T-helper 22 cell (primary cell): ENCODE results near the gene NPIPB8.
"Not testable (repeated sequence)": the region's sequence is repeated elsewhere in the genome, so short reads cannot be mapped to it uniquely, and the experiment has no call there.

Source experiments
- DNase-seq: peaks from one replicate; pipeline ENCODE4 v3.0.0-alpha.2; 2020; ENCODE audit warnings: low read depth

Gene NPIPB8

GRCh38 chr16:28636093-28636823 lies 1.6 kb upstream of the NPIPB8 start:
- DNase-seq: not testable (repeated sequence)

- DNase-seq: not testable (repeated sequence)
Observed at GRCh38 chr16:28638359-28638758, 494 bp downstream of the NPIPB8 start.

GRCh38 chr16:28639959-28640358 lies 2.1 kb downstream of the NPIPB8 start:
- DNase-seq: not testable (repeated sequence)

GRCh38 chr16:28666264-28666663 lies 28.4 kb downstream of the NPIPB8 start:
- not testable (repeated sequence) for DNase-seq

- DNase-seq: not testable (repeated sequence)
Observed at GRCh38 chr16:28667480-28667879, 29.6 kb downstream of the NPIPB8 start.

- DNase-seq: not testable (repeated sequence)
Observed at GRCh38 chr16:28668199-28668598, 30.3 kb downstream of the NPIPB8 start.

GRCh38 chr16:28688327-28688952 lies 50.6 kb downstream of the NPIPB8 start:
- DNase-seq: not testable (repeated sequence)

GRCh38 chr16:28689425-28689824 lies 51.6 kb downstream of the NPIPB8 start:
- not testable (repeated sequence) for DNase-seq

- DNase-seq: not testable (repeated sequence)
Observed at GRCh38 chr16:28691722-28692121, 53.9 kb downstream of the NPIPB8 start.

GRCh38 chr16:28693257-28693950 lies 55.5 kb downstream of the NPIPB8 start:
- not testable (repeated sequence) for DNase-seq

- DNase-seq: not testable (repeated sequence)
Observed at GRCh38 chr16:28699792-28700191, 61.9 kb downstream of the NPIPB8 start.

- DNase-seq: not testable (repeated sequence)
Observed at GRCh38 chr16:28700349-28700748, 62.5 kb downstream of the NPIPB8 start.

GRCh38 chr16:28701384-28701783 lies 63.5 kb downstream of the NPIPB8 start:
- DNase-seq: not testable (repeated sequence)

- not testable (repeated sequence) for DNase-seq
Observed at GRCh38 chr16:28704246-28704645, 66.4 kb downstream of the NPIPB8 start.
